GM18907 (cell line): Measurements from ENCODE around the gene CDKN2AIP.
"Not testable (repeated sequence)": the region's sequence is repeated elsewhere in the genome, so short reads cannot be mapped to it uniquely, and the experiment has no call there.

ENCODE experiments used
- ATAC-seq: cut with Tn5 transposase; IDR thresholded peaks from one replicate; pipeline ENCODE4 v1.9.1; 2021; ENCODE audit warnings: mild to moderate bottlenecking, moderate library complexity; ENCODE audit not compliant: unreplicated experiment

The CDKN2AIP gene

GRCh38 chr4:183447646-183448045 lies 3.2 kb downstream of the CDKN2AIP start:
- ATAC-seq = no peak

GRCh38 chr4:183448436-183448835 lies 4.0 kb downstream of the CDKN2AIP start:
- no peak for ATAC-seq

GRCh38 chr4:183449193-183449882 lies 4.9 kb downstream of the CDKN2AIP start:
- no peak for ATAC-seq

- no peak for ATAC-seq
Observed at GRCh38 chr4:183450108-183450507, 5.7 kb downstream of the CDKN2AIP start.

GRCh38 chr4:183455431-183456195 lies 11.2 kb downstream of the CDKN2AIP start:
- no peak for ATAC-seq

- ATAC-seq = no peak
Observed at GRCh38 chr4:183458005-183458404, 13.6 kb downstream of the CDKN2AIP start.

GRCh38 chr4:183463903-183464619 lies 19.6 kb downstream of the CDKN2AIP start:
- ATAC-seq = not testable (repeated sequence)

GRCh38 chr4:183465879-183466278 lies 21.4 kb downstream of the CDKN2AIP start:
- ATAC-seq = not testable (repeated sequence)

GRCh38 chr4:183467246-183467645 lies 22.8 kb downstream of the CDKN2AIP start:
- no peak for ATAC-seq

- ATAC-seq = no peak
Observed at GRCh38 chr4:183468210-183469095, 24.0 kb downstream of the CDKN2AIP start.

- no peak for ATAC-seq
Observed at GRCh38 chr4:183469285-183469684, 24.8 kb downstream of the CDKN2AIP start.

GRCh38 chr4:183469936-183470335 lies 25.5 kb downstream of the CDKN2AIP start:
- ATAC-seq = no peak

GRCh38 chr4:183470821-183471220 lies 26.4 kb downstream of the CDKN2AIP start:
- ATAC-seq = no peak

GRCh38 chr4:183471946-183472708 lies 27.7 kb downstream of the CDKN2AIP start:
- ATAC-seq = peak; percentile 82

GRCh38 chr4:183478123-183478522 lies 33.7 kb downstream of the CDKN2AIP start:
- no peak for ATAC-seq

GRCh38 chr4:183478926-183479325 lies 34.5 kb downstream of the CDKN2AIP start:
- ATAC-seq = no peak

GRCh38 chr4:183482515-183483095 lies 38.2 kb downstream of the CDKN2AIP start:
- ATAC-seq = not testable (repeated sequence)

GRCh38 chr4:183483997-183484396 lies 39.6 kb downstream of the CDKN2AIP start:
- no peak for ATAC-seq

- no peak for ATAC-seq
Observed at GRCh38 chr4:183485411-183486160, 41.1 kb downstream of the CDKN2AIP start.
